ENCODE data around the gene KCNJ5.

Gene KCNJ5

DNA sequence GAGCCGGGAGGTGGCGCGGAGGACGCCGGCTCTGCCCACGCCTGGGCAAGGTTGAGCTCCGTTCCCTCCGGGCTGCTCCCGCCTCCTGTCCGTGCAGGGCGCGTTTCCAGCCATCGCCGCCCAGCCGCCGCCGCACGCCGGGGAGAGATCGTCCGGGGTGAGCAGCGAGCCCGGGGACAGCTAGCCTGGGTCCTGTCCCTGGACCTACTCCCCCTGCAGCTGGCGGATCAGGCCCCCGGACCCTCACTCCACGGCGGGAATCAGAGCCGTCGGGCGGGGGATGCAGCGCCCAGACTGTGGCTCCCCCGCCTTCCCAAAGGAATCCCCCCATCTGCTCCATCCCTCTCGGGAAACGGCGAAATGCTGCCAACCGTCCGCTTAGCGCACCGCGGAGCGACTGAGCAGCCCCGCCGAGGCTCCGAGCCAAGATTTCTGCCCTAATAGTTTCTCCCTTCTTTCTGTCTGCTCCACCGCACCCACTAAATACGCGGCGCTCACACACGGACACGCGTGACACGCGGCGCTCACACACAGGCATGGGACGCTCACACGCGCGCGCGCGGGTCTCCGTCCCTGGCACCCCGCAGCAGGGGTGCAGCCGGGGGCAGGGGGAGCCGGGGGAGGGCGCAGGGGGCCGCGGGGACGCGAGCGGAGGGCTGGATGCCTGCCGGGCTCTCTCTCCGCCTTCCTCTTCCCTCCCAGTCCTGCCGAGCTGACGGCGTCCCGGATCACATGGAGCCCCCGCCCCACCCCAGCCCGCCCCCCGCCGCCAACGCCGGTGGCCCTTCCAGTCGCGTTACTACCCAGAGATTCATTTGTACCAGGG lies at the start of gene KCNJ5:
Gene KCNJ5 (plus strand): TSS at position 814 of the 826 bp plus-strand sequence. CDS start 19,918 bp downstream, outside the sequence.
- no peak for DNase-seq (ENCODE audit: low read depth in 2 of 2)

DNA sequence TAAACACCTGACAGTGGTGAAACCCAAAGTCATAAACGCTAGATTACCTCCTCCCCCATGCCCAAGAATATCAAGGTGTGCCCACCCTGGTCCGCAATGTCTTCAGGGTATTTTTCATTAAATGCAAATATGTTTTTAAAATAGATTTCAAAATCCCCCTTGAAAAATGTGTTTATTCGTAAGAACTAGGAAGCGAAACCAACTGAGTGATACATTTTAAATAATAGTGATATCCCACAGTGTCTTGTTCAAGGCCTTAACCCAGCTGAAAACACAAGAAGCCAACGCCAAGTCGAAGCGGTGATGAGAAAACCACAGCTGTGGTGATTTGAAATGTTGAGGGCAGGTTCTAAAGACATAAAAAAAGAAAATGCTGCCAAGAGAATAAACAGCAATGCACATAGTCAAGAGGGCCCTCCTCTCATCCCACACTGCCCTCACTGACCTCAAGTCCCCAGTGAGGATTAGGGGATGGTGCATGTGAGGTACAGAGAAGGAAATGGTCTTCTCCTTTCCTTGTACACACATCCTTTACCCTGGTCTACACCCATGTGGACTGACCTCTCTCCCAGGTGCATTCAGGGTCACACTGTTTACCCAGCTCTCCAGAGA lies 49.6 kb upstream of the KCNJ5 start:
- DNase-seq (ENCODE audit: low read depth in 2 of 2): no peak

DNA sequence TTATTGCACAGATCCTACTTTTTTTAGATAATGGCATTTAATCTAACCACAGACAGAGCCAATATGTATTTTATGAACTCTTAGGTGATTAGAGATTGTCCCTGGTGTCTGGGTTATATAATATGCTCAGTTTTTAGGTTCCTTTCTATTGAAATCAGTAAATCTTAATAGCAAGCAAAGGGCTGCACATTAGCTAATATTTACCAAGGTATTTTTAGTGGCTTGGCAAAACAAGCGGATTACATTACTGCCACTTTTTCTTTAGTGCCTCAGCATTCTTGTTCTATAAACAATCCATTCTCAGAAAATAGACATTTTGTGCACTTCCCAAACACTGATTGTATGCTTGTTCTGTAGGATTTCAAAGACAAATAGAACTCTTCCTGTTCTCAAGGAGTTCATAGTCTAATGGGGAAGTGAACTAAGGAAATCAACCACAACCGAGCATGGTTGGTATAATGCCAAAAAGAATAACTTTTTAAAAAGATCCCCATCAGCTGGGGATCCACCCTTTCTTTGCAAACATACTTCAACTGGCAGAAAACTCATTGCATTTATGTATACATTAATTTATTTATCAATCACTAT lies 47.9 kb upstream of the KCNJ5 start:
- DNase-seq (ENCODE audit: low read depth in 2 of 2): no peak

DNA sequence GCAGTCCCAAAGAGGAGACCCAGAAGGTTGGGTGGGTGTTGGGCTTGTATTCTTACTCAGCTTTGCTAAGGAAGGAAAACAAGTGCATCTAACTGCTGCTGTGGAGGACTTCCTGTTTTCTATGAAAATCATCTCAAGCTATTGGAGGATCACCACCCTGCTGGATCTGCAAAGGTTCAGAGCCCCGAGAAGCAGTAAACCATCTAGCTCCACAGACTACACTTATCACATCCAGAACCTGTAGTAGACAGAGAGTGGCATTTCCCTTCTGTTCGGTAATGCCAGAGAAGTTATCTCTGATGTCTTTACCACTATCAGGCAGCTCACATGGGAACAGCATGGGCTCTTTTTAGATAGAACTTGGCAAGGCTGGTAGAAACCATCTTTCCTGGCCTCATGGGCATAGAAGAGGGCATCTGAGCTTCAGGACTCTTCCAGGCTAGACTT lies 45.8 kb upstream of the KCNJ5 start:
- DNase-seq (ENCODE audit: low read depth in 2 of 2): no peak

DNA sequence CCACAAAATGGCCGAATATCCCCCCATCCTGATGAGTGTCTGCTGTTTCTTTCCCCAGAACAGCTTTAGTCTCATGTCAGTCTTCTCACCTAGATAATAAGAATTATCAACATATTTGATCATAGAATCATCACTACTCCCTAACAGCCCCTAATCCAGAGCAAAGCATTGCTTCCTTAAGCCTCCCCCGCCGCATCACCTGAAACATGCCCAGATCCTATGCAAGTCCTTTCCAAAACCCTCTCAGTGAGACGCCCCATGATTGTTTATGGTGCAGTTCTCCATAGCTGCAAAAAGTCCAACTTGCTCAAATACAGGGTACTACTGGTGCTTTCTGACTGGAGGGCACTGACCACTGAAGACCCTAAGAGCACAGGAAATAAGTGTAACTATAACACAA lies 44.2 kb upstream of the KCNJ5 start:
- no peak for DNase-seq (ENCODE audit: low read depth in 2 of 2)

DNA sequence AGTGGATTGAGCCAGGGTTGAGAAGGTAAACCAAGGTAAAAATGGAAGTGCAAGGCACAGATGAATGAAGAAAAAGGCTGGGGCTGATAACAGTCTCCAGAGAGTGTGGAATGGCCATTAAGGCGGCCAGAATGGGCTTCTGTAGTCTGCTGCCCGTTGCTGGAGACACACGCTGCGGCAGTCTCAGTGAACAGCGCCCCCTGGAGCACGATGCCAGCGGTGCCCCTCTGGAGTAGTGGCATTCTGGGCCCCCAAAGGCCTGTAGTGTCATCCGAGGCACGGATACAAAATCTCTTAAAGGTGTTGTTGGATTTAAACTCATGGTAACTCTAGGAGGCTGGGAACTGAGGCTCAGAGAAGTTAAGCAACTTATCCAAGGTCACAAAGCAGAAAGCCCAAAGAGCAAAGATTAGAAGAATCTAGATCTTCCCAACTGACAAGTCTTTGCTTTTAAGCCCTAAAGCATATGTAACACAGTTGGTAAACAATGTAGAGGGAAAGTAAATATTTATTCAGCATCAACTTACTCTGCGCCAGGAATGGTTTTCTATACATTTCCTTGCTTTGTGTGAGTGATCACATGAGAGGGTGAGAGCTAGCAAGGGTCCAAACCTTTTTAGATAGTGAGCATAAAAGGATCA lies 42.2 kb upstream of the KCNJ5 start:
- DNase-seq (ENCODE audit: low read depth in 2 of 2): peak in 1 of 2 donors; percentile 13

DNA sequence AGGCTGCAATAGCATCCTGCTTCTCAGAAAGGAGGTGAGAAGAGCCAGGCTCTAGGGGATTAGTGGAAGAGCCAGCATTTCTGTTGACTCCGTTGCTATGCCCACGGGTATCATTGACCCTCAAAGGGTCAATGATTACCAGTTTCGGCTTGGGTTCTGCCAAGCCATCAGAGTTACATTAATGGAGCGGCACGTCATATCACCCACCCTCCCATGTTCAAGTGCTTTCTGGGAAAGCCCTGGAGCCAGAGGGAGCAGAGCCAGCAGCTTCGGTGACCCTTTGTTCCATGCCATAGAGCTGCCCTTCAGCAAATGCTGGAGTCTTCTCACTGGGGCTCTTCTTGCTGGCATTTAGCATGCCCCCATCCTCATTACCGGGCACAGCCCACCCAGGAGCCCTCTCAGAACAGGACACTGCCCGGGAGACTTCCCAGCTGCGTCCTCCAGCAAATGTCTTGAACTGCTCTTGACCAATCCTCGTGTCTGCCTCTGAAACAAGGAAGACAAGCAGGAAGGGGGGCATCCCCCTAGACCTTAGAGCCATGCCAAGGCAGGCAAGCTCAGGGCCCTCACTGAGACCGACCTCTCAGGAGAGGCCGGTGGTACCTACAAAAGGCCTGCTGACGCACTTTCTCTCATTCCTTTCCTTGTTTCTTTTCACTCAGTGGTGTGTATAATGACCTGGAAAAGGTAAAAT lies 38.7 kb upstream of the KCNJ5 start:
- DNase-seq (ENCODE audit: low read depth in 2 of 2): no peak

DNA sequence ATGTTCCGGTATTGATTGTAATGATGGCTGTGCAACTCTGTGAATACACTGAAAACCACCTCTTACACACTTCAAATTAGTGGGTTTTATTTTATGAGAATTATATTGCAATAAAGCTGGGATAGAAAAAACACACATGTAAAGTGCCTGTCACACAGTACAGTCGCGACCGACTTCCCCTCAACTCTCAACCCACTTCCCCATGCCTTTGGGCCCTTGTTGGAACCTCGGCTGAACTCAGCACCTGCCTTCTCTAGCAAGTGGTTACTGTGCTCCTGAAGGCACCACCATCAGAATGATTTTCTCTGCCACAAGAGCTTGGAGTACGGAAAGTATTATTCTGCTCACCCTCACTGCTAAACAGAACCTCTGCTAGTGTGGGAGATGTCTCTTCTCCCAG lies 37.6 kb upstream of the KCNJ5 start:
- no peak for DNase-seq (ENCODE audit: low read depth in 2 of 2)

DNA sequence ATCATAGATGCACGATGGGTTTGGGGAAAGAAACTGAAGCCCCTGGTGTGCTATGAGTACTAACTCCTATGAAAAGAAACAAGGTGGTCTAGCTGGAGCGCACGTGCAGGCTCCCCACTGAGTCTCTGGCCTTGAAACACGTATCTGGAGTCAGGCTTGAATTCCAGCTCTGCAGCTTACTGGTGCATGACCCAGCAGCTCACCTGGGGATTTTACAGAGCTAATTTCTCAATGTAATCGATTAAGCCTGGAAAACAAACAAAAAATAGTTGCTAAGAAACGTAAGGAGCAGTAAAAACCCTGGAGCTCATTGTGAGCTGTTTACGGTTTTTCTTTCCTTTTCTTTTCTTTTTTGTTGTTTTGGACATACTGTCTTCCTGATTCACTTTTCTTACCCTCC lies 36.3 kb upstream of the KCNJ5 start:
- DNase-seq (ENCODE audit: low read depth in 2 of 2): no peak

DNA sequence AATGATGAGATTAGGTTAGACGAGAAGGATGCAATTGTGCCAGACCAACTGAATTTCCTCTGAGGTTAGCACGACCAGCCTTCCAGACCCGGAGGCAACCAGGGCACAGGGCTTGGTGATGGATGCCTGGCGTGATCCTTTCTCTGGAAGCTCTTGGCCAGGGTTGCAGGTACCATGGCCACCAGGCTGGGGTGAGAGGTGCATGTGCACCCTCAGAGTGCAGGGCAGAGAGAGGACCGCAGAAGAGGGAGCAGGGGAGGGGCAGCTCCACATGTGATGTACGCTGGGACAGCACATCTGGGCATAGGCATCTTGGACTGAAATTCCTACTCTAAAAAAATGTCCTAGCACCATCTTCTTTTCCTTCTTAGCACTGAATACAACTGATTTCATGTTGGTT lies 34.9 kb upstream of the KCNJ5 start:
- no peak for DNase-seq (ENCODE audit: low read depth in 2 of 2)

DNA sequence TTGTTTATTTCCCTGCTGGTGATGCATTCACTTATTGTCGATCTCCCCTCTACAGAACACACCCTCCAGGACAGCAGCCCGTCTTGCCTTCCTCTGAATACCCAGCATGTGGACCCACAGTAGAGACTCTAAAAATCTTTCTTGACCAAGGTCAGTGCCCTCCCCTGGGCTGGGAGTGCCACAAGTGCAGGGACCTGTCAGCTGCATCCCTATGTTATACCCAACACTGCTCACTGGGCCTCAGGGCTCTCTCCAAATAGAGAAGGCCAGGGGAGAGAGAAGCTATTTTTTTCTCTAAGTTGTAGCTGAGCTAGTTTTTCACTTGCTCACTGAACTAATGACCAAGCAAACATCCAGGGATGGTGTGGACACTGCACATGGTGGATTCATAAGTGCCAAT lies 33.8 kb upstream of the KCNJ5 start:
- no peak for DNase-seq (ENCODE audit: low read depth in 2 of 2)

DNA sequence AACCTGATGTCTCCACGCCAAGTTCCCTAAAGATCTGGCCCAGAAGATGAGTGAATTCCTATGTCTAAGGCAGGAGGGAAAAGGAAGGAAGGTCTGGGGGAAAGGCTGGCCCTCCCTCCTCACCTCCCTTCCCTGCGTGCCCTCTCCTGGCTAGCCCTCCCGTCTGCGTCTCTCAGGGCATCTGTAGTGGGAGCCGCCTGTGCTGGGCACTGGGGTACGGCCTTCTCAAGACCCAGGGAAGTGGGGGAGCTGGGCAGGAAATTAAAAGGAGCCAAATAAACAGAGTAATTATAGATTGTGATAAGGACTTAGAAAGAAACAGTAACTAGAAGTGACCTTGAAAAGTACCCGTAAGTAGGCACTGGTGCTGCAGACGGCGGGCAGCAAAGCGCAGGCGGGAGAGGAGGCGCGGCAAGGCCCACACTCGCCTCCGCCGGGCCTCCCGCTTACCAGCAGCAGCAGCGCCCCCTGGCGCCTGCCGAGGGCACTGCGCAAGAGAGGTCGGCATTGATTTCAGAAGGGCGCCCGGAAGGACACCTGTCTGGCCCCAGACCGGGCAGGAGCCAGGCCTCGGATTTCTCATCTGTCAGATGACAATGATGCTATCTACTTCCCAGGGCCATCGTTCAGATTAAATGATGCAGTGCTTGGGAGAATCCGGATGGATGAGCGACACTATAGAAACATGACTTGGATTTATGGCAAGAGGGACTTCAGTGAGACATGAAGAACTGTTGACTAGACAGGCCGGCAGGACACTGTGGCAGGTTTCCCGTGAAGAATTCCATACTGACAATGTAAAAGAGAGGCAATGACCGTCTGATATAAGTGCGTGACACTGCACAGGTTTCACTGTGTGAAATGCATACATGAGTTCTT lies 31.4 kb upstream of the KCNJ5 start:
- DNase-seq (ENCODE audit: low read depth in 2 of 2): peak; percentile 37 to 48

DNA sequence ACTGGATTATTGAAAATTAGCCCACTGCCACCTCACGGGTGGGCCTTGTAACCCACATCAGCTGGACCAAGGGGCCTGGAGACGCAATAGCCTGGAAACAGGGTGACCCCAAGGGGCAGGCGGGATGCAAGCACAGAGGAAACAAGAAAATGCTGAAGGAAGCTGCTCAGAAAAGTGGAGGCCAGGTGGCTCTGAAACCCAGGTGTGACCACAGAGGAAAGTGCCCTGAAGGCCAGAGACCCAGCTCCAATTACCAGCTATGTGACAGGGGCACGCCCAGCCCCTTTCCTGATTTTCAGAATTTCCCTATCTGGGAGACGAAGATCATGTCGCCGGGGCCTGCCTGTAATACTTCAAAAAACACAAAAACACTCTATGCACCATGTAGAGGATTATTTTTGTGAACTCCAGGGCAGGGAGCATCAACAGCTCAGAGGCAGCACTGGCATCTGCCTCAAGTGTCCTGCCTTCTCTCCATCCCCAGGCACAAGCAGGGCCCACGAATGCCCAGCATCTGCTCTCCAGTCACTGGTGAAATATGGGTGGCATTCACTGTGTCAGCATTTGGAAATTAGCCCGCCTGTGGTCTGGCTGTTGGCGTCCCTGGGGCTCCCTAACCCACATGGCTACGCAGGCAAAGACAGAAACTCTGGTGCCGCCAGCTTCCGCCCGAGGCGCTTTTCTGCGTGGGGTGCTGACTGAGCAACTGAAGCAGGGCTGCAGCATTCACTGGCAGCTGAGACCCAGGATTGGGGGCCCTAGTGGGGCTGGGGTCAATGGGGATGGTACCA lies 30.4 kb upstream of the KCNJ5 start:
- no peak for DNase-seq (ENCODE audit: low read depth in 2 of 2)

DNA sequence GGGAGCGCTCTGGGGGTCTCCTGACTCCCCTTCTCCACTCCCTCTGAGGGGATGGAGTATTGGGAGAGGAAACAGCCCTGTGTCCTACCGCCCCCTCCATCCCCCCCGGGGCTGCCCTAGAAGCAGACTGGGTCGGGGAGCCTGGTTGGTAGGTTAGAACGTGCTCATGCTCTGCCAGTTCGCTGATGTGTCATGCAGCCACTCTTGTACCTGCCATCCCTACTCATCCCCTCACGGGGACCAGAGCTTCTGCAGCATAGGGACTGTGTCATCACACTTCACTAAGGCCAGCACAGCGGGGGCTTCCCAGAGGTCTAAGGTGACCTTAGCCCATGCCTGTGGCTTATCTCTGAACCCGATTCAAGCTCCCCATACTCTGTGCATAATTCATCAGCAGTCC lies 28.8 kb upstream of the KCNJ5 start:
- DNase-seq (ENCODE audit: low read depth in 2 of 2): no peak

DNA sequence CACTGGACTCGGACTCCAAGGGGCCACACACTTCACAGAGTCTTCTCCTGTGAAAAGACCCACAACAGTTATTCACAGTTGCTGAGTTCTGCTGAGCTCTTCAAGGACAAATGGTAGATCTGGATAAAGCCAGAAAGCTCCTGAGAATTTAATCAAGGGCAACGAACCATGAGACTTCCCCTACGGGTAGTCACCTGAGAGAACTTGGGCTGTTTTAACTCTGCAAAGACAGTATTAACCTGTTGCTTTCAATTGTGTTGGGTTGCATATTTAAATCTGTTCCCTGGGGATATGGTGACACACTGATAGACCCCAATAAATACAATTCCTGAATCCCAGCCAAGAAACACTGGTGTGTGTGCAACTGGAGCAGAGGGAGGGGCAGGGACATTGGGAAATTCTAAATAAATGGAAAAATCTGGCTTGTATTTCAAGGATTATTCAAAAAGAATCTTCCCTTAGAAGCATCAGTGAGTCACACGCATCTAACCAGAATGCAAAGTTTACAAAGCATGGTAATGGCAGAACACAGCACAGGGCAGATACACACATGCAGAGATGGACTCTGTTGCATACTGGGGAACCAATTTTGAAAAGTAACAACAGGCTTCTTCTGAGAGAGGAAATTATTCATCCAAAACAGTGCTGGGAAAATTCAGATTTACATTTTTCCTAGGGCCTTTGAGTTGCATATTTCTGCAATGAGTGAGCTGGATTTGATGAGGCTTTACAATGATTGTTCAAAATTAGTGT lies 28.1 kb upstream of the KCNJ5 start:
- no peak for DNase-seq (ENCODE audit: low read depth in 2 of 2)

DNA sequence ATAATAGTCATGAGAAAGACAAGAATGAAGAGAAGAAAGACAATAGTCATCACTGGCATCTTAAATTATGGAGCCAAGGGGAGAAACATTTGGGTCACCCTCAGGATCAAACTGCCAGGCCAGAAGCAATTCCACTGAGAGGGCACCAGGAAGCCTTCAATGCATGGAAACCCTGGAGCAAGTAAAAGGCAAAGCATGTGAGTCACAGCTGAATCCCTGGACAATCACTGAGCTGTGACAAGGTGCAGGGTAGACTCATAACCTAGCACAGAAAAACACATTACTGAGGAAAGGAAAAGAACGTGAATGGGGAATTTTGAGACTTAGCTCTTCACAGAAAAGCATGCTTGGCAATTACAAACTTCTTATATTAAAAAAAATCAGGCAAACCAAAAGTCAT lies 25.7 kb upstream of the KCNJ5 start:
- DNase-seq (ENCODE audit: low read depth in 2 of 2): no peak

DNA sequence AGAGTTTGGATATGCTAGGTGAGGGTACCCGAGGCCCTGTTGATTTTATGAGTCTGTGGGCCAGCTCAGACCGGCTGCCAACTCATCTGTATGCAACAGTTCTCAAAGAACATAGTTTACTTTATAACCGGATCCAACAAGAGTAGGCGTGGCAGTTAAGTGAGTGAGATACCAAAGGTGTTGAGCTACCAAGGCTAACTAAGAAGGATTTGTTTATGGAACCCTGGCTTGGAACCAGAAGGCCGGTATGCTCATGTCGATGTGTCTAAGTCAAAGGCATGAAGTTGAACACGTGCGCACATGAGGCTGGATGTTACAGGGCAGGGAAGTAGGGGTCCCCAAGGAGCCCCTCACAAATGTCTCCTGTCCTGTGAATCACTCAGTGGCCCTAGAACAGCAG lies 23.9 kb upstream of the KCNJ5 start, which contains the start of gene KCNJ1:
Gene KCNJ1 (minus strand): TSS at position 20 of the 400 bp plus-strand sequence. CDS start 27,053 bp downstream, outside the sequence.
- DNase-seq (ENCODE audit: low read depth in 2 of 2): no peak

DNA sequence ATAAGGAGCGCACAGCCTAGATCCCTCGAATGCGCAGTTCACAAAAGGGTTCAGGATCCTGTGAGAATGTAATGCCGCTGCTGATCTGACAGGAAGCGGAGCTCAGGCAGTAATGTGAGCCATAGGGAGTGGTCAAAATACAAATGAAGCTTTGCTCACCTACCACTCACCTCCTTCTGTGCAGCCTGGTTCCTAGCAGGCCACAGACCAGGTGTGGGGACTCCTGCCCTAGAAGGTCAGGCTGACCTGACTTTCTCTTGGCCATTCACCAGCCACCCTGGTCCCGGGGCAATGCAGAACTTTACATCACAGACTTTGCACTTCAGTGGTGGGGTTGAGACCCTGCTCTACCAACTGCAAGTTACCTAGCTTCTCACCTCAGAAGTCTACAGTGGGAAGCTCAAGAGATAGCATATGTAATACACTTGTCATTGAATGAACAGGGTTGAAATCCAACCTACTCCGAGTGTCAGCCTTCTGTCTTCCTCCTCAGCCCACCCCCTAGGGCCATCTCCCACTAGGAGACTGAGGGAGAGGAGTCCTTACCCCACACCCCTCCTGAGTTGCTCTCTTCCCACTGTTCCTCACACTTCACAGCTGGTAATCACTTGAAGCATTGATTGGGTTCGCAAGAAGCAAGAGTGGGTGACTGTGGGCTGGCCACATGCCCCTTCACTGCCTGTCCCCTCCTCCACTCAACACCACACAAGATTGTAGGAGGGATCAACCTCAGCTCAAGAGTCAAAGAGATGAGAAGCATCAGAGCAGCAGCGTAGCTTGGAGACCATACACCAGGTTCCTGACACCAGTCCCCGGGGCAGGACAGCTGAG lies 22.1 kb upstream of the KCNJ5 start:
- DNase-seq (ENCODE audit: low read depth in 2 of 2): no peak

All from stimulated activated CD8-positive, alpha-beta memory T cell treated with anti-CD3 and anti-CD28 coated beads, Interleukin-15, amount 100 ng/mL, for 4 hours (primary cell).